ENCODE data around the gene CEBPZOS. TPM values are rescaled to one million over a fixed set of nuclear protein-coding genes. Genes with fewer than 3 reads are reported as not detected.

The CEBPZOS gene
- total RNA-seq = 10 to 100 TPM; 24.9 to 36.9 TPM
- polyA plus RNA-seq = 100 to 1,000 TPM in 1 of 2 donors, 10 to 100 TPM in 1; 29.3 to 138 TPM
- long read RNA-seq, donor 1, partial matches to known transcripts = 2 of 4 reads
- long read RNA-seq, donor 1, other reads (novel, unspliced or antisense) = 2 of 4 reads
- long read RNA-seq, donor 2, partial matches to known transcripts = 0 of 9 reads
- long read RNA-seq, donor 2, other reads (novel, unspliced or antisense) = 8 of 9 reads

- H3K4me3 ChIP-seq (ENCODE audit: low read length in 2 of 2) = peak within 1 kb of the TSS; percentile 62 to 74
- H3K36me3 ChIP-seq (ENCODE audit: control insufficient read depth in 1 of 2, insufficient read depth in 2 of 2, low read length in 1 of 2) = peaks cover 0 to 1% of the 10 kb centered on the region in 2 donors
- no peaks in the 10 kb centered on the region for H3K9me3 ChIP-seq (ENCODE audit: control insufficient read depth, low read length)
- ATAC-seq (ENCODE audit: low FRiP score) (peak; percentile 95), DNase-seq (peak; percentile 87 to 95)
- no peaks in the 10 kb centered on the region for H3K27me3 ChIP-seq (ENCODE audit: control insufficient read depth in 1 of 2, insufficient read depth in 2 of 2, low read length in 1 of 2)
- WGBS, 2 donors = 1% methylated on average over 71 to 72 of the region's 72 CpGs
- H3K27ac ChIP-seq (ENCODE audit: low read depth in 1 of 2, low read length in 2 of 2) = peak within 1 kb of the TSS; percentile 68 to 83
- H3K4me1 ChIP-seq (ENCODE audit: control insufficient read depth in 1 of 2, insufficient read depth in 2 of 2, low read length in 2 of 2) = no peaks in the 10 kb centered on the region
- intact Hi-C loops (cut with DNase I) = no loop called here
These were observed at the start of gene CEBPZOS for GRCh38 chr2:37196320-37197195. TSS of gene CEBPZOS (plus strand) at chr2:37196496. CDS start at chr2:37199705, 3,209 bp downstream.

- intact Hi-C loops (cut with DNase I) = no loop called here
- Histone ChIP-seq H3K9me3 (ENCODE audit: control insufficient read depth, low read length) (no peaks in the 10 kb centered on the region), H3K27ac (ENCODE audit: low read depth in 1 of 2, low read length in 2 of 2) (no peak overlapping the region), H3K27me3 (ENCODE audit: control insufficient read depth in 1 of 2, insufficient read depth in 2 of 2, low read length in 1 of 2) (no peaks in the 10 kb centered on the region), H3K4me1 (ENCODE audit: control insufficient read depth in 1 of 2, insufficient read depth in 2 of 2, low read length in 2 of 2) (no peaks in the 10 kb centered on the region), H3K36me3 (ENCODE audit: control insufficient read depth in 1 of 2, insufficient read depth in 2 of 2, low read length in 1 of 2) (peaks cover 3% of the 10 kb centered on the region in 2 donors), H3K4me3 (ENCODE audit: low read length in 2 of 2) (no peak overlapping the region)
- ATAC-seq (ENCODE audit: low FRiP score) = no peak
- WGBS, 2 donors = 92 to 93% methylated on average over 7 of the region's 7 CpGs
- no peak for DNase-seq
These were observed 48.0 kb upstream of the CEBPZOS start for GRCh38 chr2:37148325-37148724.

DNA sequence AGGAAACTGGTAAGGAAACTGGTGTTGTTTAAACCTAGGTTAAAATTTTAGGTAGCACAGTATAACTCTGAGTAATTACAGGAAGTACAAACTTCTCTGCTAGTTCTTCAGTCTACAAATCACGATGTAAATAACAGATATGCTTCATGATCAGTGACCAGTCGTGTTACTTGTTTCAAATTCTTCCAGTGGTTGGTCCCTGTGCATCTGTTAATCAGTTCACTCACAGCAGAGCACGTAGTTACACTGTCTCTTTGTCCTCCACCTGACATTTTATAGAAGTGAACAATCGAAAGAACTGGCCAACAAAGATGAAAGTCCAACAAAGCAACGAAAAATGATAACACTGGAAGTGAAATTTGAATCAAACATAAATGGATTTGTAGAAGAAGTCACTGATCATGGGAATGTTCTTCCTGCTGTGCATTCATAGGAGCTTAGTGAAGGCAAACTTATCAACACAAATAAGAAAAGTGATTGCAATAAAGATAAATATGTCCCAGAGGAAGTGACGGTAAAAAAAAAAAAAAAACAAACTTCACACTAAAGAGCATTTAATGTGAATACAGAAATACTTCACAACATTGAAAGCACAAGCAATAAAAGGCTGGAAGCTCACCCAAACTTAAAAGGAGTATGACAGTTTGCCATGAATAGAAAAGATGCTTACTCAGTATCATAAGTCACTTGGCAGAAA is 46.5 kb upstream of the CEBPZOS start:
- Histone ChIP-seq H3K9me3 (ENCODE audit: control insufficient read depth, low read length) (no peaks in the 10 kb centered on the region), H3K4me1 (ENCODE audit: control insufficient read depth in 1 of 2, insufficient read depth in 2 of 2, low read length in 2 of 2) (no peaks in the 10 kb centered on the region), H3K27me3 (ENCODE audit: control insufficient read depth in 1 of 2, insufficient read depth in 2 of 2, low read length in 1 of 2) (no peaks in the 10 kb centered on the region), H3K4me3 (ENCODE audit: low read length in 2 of 2) (no peak overlapping the region), H3K27ac (ENCODE audit: low read depth in 1 of 2, low read length in 2 of 2) (no peak overlapping the region), H3K36me3 (ENCODE audit: control insufficient read depth in 1 of 2, insufficient read depth in 2 of 2, low read length in 1 of 2) (peaks cover 3% of the 10 kb centered on the region in 2 donors)
- intact Hi-C loops (cut with DNase I) = no loop called here
- no peak for ATAC-seq (ENCODE audit: low FRiP score)
- no peak for DNase-seq
- WGBS, 2 donors = 56 to 59% methylated on average over 6 of the region's 6 CpGs

GRCh38 chr2:37153224-37153623 is 43.1 kb upstream of the CEBPZOS start:
- intact Hi-C loops (cut with DNase I) = no loop called here
- Histone ChIP-seq H3K9me3 (ENCODE audit: control insufficient read depth, low read length) (no peaks in the 10 kb centered on the region), H3K36me3 (ENCODE audit: control insufficient read depth in 1 of 2, insufficient read depth in 2 of 2, low read length in 1 of 2) (peaks cover 0 to 3% of the 10 kb centered on the region in 2 donors), H3K27ac (ENCODE audit: low read depth in 1 of 2, low read length in 2 of 2) (no peak overlapping the region), H3K4me3 (ENCODE audit: low read length in 2 of 2) (no peak overlapping the region), H3K27me3 (ENCODE audit: control insufficient read depth in 1 of 2, insufficient read depth in 2 of 2, low read length in 1 of 2) (no peaks in the 10 kb centered on the region), H3K4me1 (ENCODE audit: control insufficient read depth in 1 of 2, insufficient read depth in 2 of 2, low read length in 2 of 2) (no peaks in the 10 kb centered on the region)
- WGBS, 2 donors = 85 to 97% methylated on average over 5 of the region's 5 CpGs
- ATAC-seq (ENCODE audit: low FRiP score) = no peak
- no peak for DNase-seq

GRCh38 chr2:37154785-37155184 is 41.5 kb upstream of the CEBPZOS start:
- Histone ChIP-seq H3K9me3 (ENCODE audit: control insufficient read depth, low read length) (no peaks in the 10 kb centered on the region), H3K4me1 (ENCODE audit: control insufficient read depth in 1 of 2, insufficient read depth in 2 of 2, low read length in 2 of 2) (no peaks in the 10 kb centered on the region), H3K4me3 (ENCODE audit: low read length in 2 of 2) (no peak overlapping the region), H3K36me3 (ENCODE audit: control insufficient read depth in 1 of 2, insufficient read depth in 2 of 2, low read length in 1 of 2) (no peaks in the 10 kb centered on the region), H3K27me3 (ENCODE audit: control insufficient read depth in 1 of 2, insufficient read depth in 2 of 2, low read length in 1 of 2) (no peaks in the 10 kb centered on the region), H3K27ac (ENCODE audit: low read depth in 1 of 2, low read length in 2 of 2) (no peak overlapping the region)
- 90 to 91% methylated on average over 4 of the region's 4 CpGs for WGBS, 2 donors
- ATAC-seq (ENCODE audit: low FRiP score) (no peak), DNase-seq (no peak)
- intact Hi-C loops (cut with DNase I) = no loop called here

DNA sequence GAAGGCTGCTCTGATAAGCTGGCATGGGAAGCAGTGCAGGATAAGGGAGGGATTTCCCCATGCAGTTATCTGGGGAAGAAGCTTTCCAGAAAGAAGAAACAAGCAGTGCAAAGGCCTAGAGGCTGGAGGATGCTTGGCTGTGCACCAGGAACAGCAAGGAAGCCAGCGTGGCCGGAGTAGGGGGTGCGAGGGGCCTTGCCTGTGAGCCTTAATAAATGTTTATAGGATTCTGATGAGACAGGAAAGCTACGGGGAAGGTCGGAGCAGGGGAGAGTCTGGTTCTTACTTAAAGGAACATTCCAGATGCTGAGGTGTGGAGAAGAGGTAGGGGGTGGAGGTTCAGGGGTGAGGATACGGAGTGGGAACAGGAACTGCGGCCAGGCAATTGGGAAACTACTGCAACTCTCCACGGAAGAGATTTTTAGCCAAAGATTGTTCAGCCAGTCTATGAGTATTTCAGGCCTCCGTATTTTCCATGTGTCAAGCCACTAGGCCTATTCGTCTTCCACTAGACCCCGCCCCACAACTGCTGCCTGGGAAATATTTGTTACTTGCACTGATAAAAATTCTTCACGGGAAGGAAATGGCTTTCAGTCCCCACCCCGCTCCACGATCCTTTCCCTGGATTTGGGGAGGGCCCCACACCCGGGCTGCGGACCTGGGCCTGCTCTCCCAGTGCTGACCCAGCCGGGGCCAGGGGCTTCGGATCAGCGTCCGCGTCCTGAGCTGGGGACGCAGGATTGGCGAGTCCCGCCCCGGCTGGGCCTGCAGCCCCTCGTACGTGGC is 40.0 kb upstream of the CEBPZOS start:
- H3K27me3 ChIP-seq (ENCODE audit: control insufficient read depth in 1 of 2, insufficient read depth in 2 of 2, low read length in 1 of 2) = no peaks in the 10 kb centered on the region
- 0 to 1% methylated on average over 27 of the region's 27 CpGs for WGBS, 2 donors
- intact Hi-C loops (cut with DNase I) = no loop called here
- peak overlapping the region in 1 of 2 donors; percentile 57 for H3K27ac ChIP-seq (ENCODE audit: low read depth in 1 of 2, low read length in 2 of 2)
- DNase-seq = peak; percentile 70 to 81
- peak overlapping the region; percentile 92 to 100 for H3K4me3 ChIP-seq (ENCODE audit: low read length in 2 of 2)
- H3K36me3 ChIP-seq (ENCODE audit: control insufficient read depth in 1 of 2, insufficient read depth in 2 of 2, low read length in 1 of 2) = no peaks in the 10 kb centered on the region
- ATAC-seq (ENCODE audit: low FRiP score) = peak; percentile 72
- H3K9me3 ChIP-seq (ENCODE audit: control insufficient read depth, low read length) = no peaks in the 10 kb centered on the region
- no peaks in the 10 kb centered on the region for H3K4me1 ChIP-seq (ENCODE audit: control insufficient read depth in 1 of 2, insufficient read depth in 2 of 2, low read length in 2 of 2)

- 14 to 39% methylated on average over 19 to 55 of the region's 55 CpGs for WGBS, 2 donors
- intact Hi-C loops (cut with DNase I) = no loop called here
These were observed 39.2 kb upstream of the CEBPZOS start, which contains the start of gene EIF2AK2 for GRCh38 chr2:37156857-37157714. TSS of gene EIF2AK2 (minus strand) at chr2:37156980. CDS start at chr2:37147806, 9,174 bp downstream.

More at GRCh38 chr2:37156857-37157714, 39.2 kb upstream of the CEBPZOS start, which contains the start of gene EIF2AK2:
- DNase-seq (peak; percentile 93 to 94), ATAC-seq (ENCODE audit: low FRiP score) (peak; percentile 93)
- Histone ChIP-seq H3K27ac (ENCODE audit: low read depth in 1 of 2, low read length in 2 of 2) (peak within 1 kb of the TSS; percentile 26 to 57), H3K9me3 (ENCODE audit: control insufficient read depth, low read length) (no peaks in the 10 kb centered on the region), H3K4me3 (ENCODE audit: low read length in 2 of 2) (peak within 1 kb of the TSS; percentile 92 to 100), H3K27me3 (ENCODE audit: control insufficient read depth in 1 of 2, insufficient read depth in 2 of 2, low read length in 1 of 2) (no peaks in the 10 kb centered on the region), H3K36me3 (ENCODE audit: control insufficient read depth in 1 of 2, insufficient read depth in 2 of 2, low read length in 1 of 2) (no peaks in the 10 kb centered on the region), H3K4me1 (ENCODE audit: control insufficient read depth in 1 of 2, insufficient read depth in 2 of 2, low read length in 2 of 2) (no peaks in the 10 kb centered on the region)

Measured in aorta (tissue), 5 donors.